Activated CD4-positive, alpha-beta memory T cell treated with anti-CD3 and anti-CD28 coated beads, Interleukin-2, amount 10 ng/mL, durations not matched to agents 7 days and 5 days (primary cell): ENCODE data around the gene MRPL55. TPM values are rescaled to one million over a fixed set of nuclear protein-coding genes. Genes with fewer than 3 reads are reported as not detected.

ENCODE experiments used
- CTCF ChIA-PET: fragments of 350-600 bp; sonication (Branson Sonifier 250); formaldehyde crosslinking; loops from one replicate; lab custom pipeline; 2021; ENCODE audit warnings: antibody characterized with exemption, inconsistent platforms; lab: Charles Lee
- POLR2A ChIA-PET: fragments of 350-600 bp; sonication (Branson Sonifier 250); formaldehyde crosslinking; loops from one replicate; lab custom pipeline; 2021; ENCODE audit warnings: antibody characterized with exemption; lab: Charles Lee
- DNase-seq: peaks from one replicate; pipeline ENCODE4 v3.0.0-alpha.2; 2020
- H3K27ac Mint-ChIP-seq: one replicate; pipeline ENCODE4 v1.8.0; 2021; ENCODE audit warnings: mild to moderate bottlenecking, mixed read lengths
- H3K27me3 Mint-ChIP-seq: one replicate; pipeline ENCODE4 v1.8.0; 2021; ENCODE audit warnings: mixed read lengths
- H3K36me3 Mint-ChIP-seq: one replicate; pipeline ENCODE4 v1.8.0; 2021; ENCODE audit warnings: low read depth, mixed read lengths
- H3K4me1 Mint-ChIP-seq: one replicate; pipeline ENCODE4 v1.8.0; 2021; ENCODE audit warnings: mixed read lengths
- H3K4me3 Mint-ChIP-seq: one replicate; pipeline ENCODE4 v1.8.0; 2021; ENCODE audit warnings: mild to moderate bottlenecking, mixed read lengths
- H3K9me3 Mint-ChIP-seq: one replicate; pipeline ENCODE4 v1.8.0; 2021; ENCODE audit warnings: mixed read lengths
- total RNA-seq, 2 experiments: library from RNA; stranded (reverse); gene quantifications; one replicate each; pipeline ENCODE4 v1.2.3, GENCODE V29; 2021

The MRPL55 gene
- total RNA-seq, 2 experiments from 2014 or later = 43.1 to 43.9 TPM

- Mint-ChIP-seq H3K4me3 (peak overlapping the region; percentile 99), H3K36me3 (peaks cover 28% of the 10 kb centered on the region), H3K9me3 (no peaks in the 10 kb centered on the region), H3K4me1 (peaks cover 36% of the 10 kb centered on the region), H3K27ac (peak overlapping the region; percentile 98), H3K27me3 (peaks cover 19% of the 10 kb centered on the region)
- ChIA-PET POLR2A (interaction anchor here (1.0 to 10.2 kb wide), 3 partner anchors 26 to 282 kb away, joined by 3 to 95 read pairs (median 4); partner anchors contain the start of gene IBA57), CTCF (interaction anchor here (1.2 to 7.7 kb wide), 3 partner anchors 9 to 30 kb away, joined by 3 to 50 read pairs (median 8); partner anchors contain the start of genes IBA57 and MRPL55)
- DNase-seq = no peak
Observed at GRCh38 chr1:228139406-228139930, 30.4 kb upstream of the MRPL55 start.

- H3K9me3 Mint-ChIP-seq = no peaks in the 10 kb centered on the region
- peaks cover 22% of the 10 kb centered on the region for H3K27me3 Mint-ChIP-seq
- CTCF ChIA-PET = interaction anchor here (1.2 to 7.7 kb wide), 4 partner anchors 10 to 77 kb away, joined by 3 to 50 read pairs (median 4); partner anchors contain the start of gene IBA57
- no peak overlapping the region for H3K4me3 Mint-ChIP-seq
- peaks cover 12% of the 10 kb centered on the region for H3K4me1 Mint-ChIP-seq
- DNase-seq = no peak
- H3K36me3 Mint-ChIP-seq = peaks cover 10% of the 10 kb centered on the region
- POLR2A ChIA-PET = interaction anchor here (1.3 to 10.2 kb wide), 2 partner anchors 27 to 28 kb away, joined by 4 to 95 read pairs; partner anchors contain the start of gene IBA57
- H3K27ac Mint-ChIP-seq = no peak overlapping the region
Observed at GRCh38 chr1:228136901-228137300, 27.8 kb upstream of the MRPL55 start.

- Mint-ChIP-seq H3K9me3 (no peaks in the 10 kb centered on the region), H3K27me3 (peaks cover 23% of the 10 kb centered on the region), H3K27ac (no peak overlapping the region), H3K36me3 (no peaks in the 10 kb centered on the region), H3K4me1 (peaks cover 9% of the 10 kb centered on the region), H3K4me3 (no peak overlapping the region)
- no peak for DNase-seq
- ChIA-PET POLR2A (no interaction called here), CTCF (interaction anchor here (2.3 kb wide), 1 partner anchor 31 kb away, joined by 7 read pairs; the partner anchor contains the start of gene IBA57)
Observed at GRCh38 chr1:228134591-228134990, 25.5 kb upstream of the MRPL55 start.

- Mint-ChIP-seq H3K4me3 (no peak overlapping the region), H3K9me3 (no peaks in the 10 kb centered on the region), H3K27me3 (peaks cover 21% of the 10 kb centered on the region), H3K36me3 (no peaks in the 10 kb centered on the region), H3K4me1 (peaks cover 4% of the 10 kb centered on the region), H3K27ac (no peak overlapping the region)
- CTCF ChIA-PET = interaction anchor here (1.4 to 2.3 kb wide), 6 partner anchors 10 to 382 kb away, joined by 3 to 35 read pairs (median 6); partner anchors contain the start of gene IBA57
- DNase-seq = no peak
- POLR2A ChIA-PET = interaction anchor here (1.5 kb wide), 1 partner anchor 326 kb away, joined by 5 read pairs; a partner anchor contains a TSS
Observed at GRCh38 chr1:228131766-228132165, 22.7 kb upstream of the MRPL55 start.

- H3K27ac Mint-ChIP-seq = no peak overlapping the region
- H3K9me3 Mint-ChIP-seq = no peaks in the 10 kb centered on the region
- H3K36me3 Mint-ChIP-seq = no peaks in the 10 kb centered on the region
- H3K27me3 Mint-ChIP-seq = peaks cover 12% of the 10 kb centered on the region
- H3K4me3 Mint-ChIP-seq = no peak overlapping the region
- ChIA-PET CTCF (interaction anchor here (1.6 kb wide), 1 partner anchor 41 kb away, joined by 4 read pairs; no protein-coding TSS in a partner anchor), POLR2A (no interaction called here)
- peaks cover 7% of the 10 kb centered on the region for H3K4me1 Mint-ChIP-seq
- no peak for DNase-seq
Observed at GRCh38 chr1:228125185-228125584, 16.1 kb upstream of the MRPL55 start.

GRCh38 chr1:228123505-228123904 lies 14.4 kb upstream of the MRPL55 start:
- Mint-ChIP-seq H3K36me3 (no peaks in the 10 kb centered on the region), H3K4me3 (no peak overlapping the region), H3K27ac (no peak overlapping the region), H3K4me1 (peaks cover 7% of the 10 kb centered on the region), H3K27me3 (peaks cover 12% of the 10 kb centered on the region), H3K9me3 (no peaks in the 10 kb centered on the region)
- POLR2A ChIA-PET = interaction anchor here (1.4 kb wide), 1 partner anchor 14 kb away, joined by 3 read pairs; no protein-coding TSS in a partner anchor
- CTCF ChIA-PET = no interaction called here
- DNase-seq = no peak

- POLR2A ChIA-PET = interaction anchor here (1.4 kb wide), 1 partner anchor 13 kb away, joined by 3 read pairs; no protein-coding TSS in a partner anchor
- H3K27ac Mint-ChIP-seq = no peak overlapping the region
- H3K36me3 Mint-ChIP-seq = peaks cover 2% of the 10 kb centered on the region
- H3K4me1 Mint-ChIP-seq = peaks cover 7% of the 10 kb centered on the region
- no peak overlapping the region for H3K4me3 Mint-ChIP-seq
- CTCF ChIA-PET = interaction anchor here (0.6 to 1.9 kb wide), 3 partner anchors 8 to 377 kb away, joined by 3 to 8 read pairs (median 3); no protein-coding TSS in a partner anchor
- H3K9me3 Mint-ChIP-seq = peaks cover 3% of the 10 kb centered on the region
- H3K27me3 Mint-ChIP-seq = peaks cover 13% of the 10 kb centered on the region
- no peak for DNase-seq
Observed at GRCh38 chr1:228122921-228123441, 13.9 kb upstream of the MRPL55 start.

- Mint-ChIP-seq H3K36me3 (peaks cover 6% of the 10 kb centered on the region), H3K27me3 (peaks cover 10% of the 10 kb centered on the region), H3K4me3 (no peak overlapping the region), H3K9me3 (peaks cover 7% of the 10 kb centered on the region), H3K27ac (no peak overlapping the region), H3K4me1 (peaks cover 7% of the 10 kb centered on the region)
- POLR2A ChIA-PET = no interaction called here
- no peak for DNase-seq
- CTCF ChIA-PET = interaction anchor here (0.9 to 1.9 kb wide), 3 partner anchors 10 to 123 kb away, joined by 3 to 8 read pairs (median 3); no protein-coding TSS in a partner anchor
Observed at GRCh38 chr1:228120857-228121489, 11.9 kb upstream of the MRPL55 start.

- peaks cover 6% of the 10 kb centered on the region for H3K36me3 Mint-ChIP-seq
- POLR2A ChIA-PET = no interaction called here
- H3K27ac Mint-ChIP-seq = no peak overlapping the region
- peaks cover 10% of the 10 kb centered on the region for H3K27me3 Mint-ChIP-seq
- CTCF ChIA-PET = no interaction called here
- H3K4me3 Mint-ChIP-seq = no peak overlapping the region
- peaks cover 7% of the 10 kb centered on the region for H3K4me1 Mint-ChIP-seq
- peaks cover 7% of the 10 kb centered on the region for H3K9me3 Mint-ChIP-seq
- no peak for DNase-seq
Observed at GRCh38 chr1:228120351-228120750, 11.3 kb upstream of the MRPL55 start.

GRCh38 chr1:228118040-228118439 lies 8.9 kb upstream of the MRPL55 start:
- H3K27me3 Mint-ChIP-seq = peaks cover 8% of the 10 kb centered on the region
- ChIA-PET CTCF (interaction anchor here (1.6 kb wide), 1 partner anchor 8 kb away, joined by 4 read pairs; the partner anchor contains the start of gene MRPL55), POLR2A (interaction anchor here (1.6 kb wide), 1 partner anchor 8 kb away, joined by 8 read pairs; the partner anchor contains the start of gene MRPL55)
- no peak overlapping the region for H3K4me3 Mint-ChIP-seq
- H3K36me3 Mint-ChIP-seq = peaks cover 6% of the 10 kb centered on the region
- peaks cover 7% of the 10 kb centered on the region for H3K4me1 Mint-ChIP-seq
- no peak for DNase-seq
- peaks cover 7% of the 10 kb centered on the region for H3K9me3 Mint-ChIP-seq
- no peak overlapping the region for H3K27ac Mint-ChIP-seq

- H3K27ac Mint-ChIP-seq = no peak overlapping the region
Observed at GRCh38 chr1:228117335-228117734, 8.2 kb upstream of the MRPL55 start.

GRCh38 chr1:228114827-228115226 lies 5.7 kb upstream of the MRPL55 start:
- Mint-ChIP-seq H3K4me3 (no peak overlapping the region), H3K9me3 (peaks cover 7% of the 10 kb centered on the region), H3K27me3 (peaks cover 2% of the 10 kb centered on the region), H3K36me3 (peaks cover 6% of the 10 kb centered on the region), H3K27ac (no peak overlapping the region), H3K4me1 (peaks cover 8% of the 10 kb centered on the region)
- ChIA-PET POLR2A (interaction anchor here (0.9 kb wide), 1 partner anchor 33 kb away, joined by 3 read pairs; no protein-coding TSS in a partner anchor), CTCF (interaction anchor here (3.3 kb wide), 1 partner anchor 16 kb away, joined by 10 read pairs; no protein-coding TSS in a partner anchor)
- DNase-seq = no peak

More at GRCh38 chr1:228117335-228117734, 8.2 kb upstream of the MRPL55 start:
- Mint-ChIP-seq H3K4me3 (no peak overlapping the region), H3K4me1 (peaks cover 7% of the 10 kb centered on the region), H3K27me3 (peaks cover 4% of the 10 kb centered on the region), H3K36me3 (peaks cover 6% of the 10 kb centered on the region), H3K9me3 (peaks cover 7% of the 10 kb centered on the region)
- ChIA-PET CTCF (no interaction called here), POLR2A (no interaction called here)
- DNase-seq = no peak
